ENCODE measurements around the gene THBD. TPM values are rescaled to one million over a fixed set of nuclear protein-coding genes. Genes with fewer than 3 reads are reported as not detected.

THBD gene
- total RNA-seq, 1 experiment from 2014 or later = 0.26 TPM

DNA sequence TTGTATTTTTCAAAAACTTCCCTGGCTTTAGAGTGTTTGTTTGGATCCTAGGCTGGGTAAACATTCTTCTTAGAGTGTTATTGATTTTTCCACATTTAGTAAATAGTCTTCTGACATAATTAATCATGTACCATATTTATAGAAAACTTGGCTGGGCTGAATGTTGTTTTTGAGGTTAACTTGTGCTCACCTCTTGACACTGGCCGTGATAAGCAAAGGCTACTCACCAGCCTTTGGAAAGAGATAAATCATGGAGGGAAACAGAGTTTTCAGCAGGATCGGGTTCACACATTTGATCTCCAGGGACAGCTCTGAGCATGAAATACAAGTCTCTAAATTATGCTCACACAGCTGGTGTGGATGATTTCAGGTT, 42.9 kb upstream of the THBD start:
- DNase-seq (ENCODE audit: low read depth, low spot score) = no peak
- no TSS peak for BruUV-seq (replicated peaks)
- no peaks in the 10 kb centered on the region for H3K36me3 ChIP-seq (ENCODE audit: control insufficient read depth, insufficient read depth, low read length)
- CTCF ChIA-PET = no interaction called here
- no peak overlapping the region for H3K27ac ChIP-seq (ENCODE audit: low read length)
- in situ Hi-C loops (cut with HindIII; ENCODE audit: low pct_unique_long_range_greater_than_20kb, low sequenced_read_pairs) = no loop called here
- TF ChIP-seq, protein P1, sequence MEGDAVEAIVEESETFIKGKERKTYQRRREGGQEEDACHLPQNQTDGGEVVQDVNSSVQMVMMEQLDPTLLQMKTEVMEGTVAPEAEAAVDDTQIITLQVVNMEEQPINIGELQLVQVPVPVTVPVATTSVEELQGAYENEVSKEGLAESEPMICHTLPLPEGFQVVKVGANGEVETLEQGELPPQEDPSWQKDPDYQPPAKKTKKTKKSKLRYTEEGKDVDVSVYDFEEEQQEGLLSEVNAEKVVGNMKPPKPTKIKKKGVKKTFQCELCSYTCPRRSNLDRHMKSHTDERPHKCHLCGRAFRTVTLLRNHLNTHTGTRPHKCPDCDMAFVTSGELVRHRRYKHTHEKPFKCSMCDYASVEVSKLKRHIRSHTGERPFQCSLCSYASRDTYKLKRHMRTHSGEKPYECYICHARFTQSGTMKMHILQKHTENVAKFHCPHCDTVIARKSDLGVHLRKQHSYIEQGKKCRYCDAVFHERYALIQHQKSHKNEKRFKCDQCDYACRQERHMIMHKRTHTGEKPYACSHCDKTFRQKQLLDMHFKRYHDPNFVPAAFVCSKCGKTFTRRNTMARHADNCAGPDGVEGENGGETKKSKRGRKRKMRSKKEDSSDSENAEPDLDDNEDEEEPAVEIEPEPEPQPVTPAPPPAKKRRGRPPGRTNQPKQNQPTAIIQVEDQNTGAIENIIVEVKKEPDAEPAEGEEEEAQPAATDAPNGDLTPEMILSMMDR (IDR thresholded peaks at IDR 0.05) = no peak
- TF ChIP-seq, protein P2, sequence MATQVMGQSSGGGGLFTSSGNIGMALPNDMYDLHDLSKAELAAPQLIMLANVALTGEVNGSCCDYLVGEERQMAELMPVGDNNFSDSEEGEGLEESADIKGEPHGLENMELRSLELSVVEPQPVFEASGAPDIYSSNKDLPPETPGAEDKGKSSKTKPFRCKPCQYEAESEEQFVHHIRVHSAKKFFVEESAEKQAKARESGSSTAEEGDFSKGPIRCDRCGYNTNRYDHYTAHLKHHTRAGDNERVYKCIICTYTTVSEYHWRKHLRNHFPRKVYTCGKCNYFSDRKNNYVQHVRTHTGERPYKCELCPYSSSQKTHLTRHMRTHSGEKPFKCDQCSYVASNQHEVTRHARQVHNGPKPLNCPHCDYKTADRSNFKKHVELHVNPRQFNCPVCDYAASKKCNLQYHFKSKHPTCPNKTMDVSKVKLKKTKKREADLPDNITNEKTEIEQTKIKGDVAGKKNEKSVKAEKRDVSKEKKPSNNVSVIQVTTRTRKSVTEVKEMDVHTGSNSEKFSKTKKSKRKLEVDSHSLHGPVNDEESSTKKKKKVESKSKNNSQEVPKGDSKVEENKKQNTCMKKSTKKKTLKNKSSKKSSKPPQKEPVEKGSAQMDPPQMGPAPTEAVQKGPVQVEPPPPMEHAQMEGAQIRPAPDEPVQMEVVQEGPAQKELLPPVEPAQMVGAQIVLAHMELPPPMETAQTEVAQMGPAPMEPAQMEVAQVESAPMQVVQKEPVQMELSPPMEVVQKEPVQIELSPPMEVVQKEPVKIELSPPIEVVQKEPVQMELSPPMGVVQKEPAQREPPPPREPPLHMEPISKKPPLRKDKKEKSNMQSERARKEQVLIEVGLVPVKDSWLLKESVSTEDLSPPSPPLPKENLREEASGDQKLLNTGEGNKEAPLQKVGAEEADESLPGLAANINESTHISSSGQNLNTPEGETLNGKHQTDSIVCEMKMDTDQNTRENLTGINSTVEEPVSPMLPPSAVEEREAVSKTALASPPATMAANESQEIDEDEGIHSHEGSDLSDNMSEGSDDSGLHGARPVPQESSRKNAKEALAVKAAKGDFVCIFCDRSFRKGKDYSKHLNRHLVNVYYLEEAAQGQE (IDR thresholded peaks at IDR 0.05; ENCODE audit: insufficient read depth in 1 of 2, low read depth in 2 of 2, low read length in 1 of 2) = no peak
- no peak for TF ChIP-seq TCF7L2 (IDR thresholded peaks at IDR 0.05; ENCODE audit: low read depth, low read length)
- TF ChIP-seq SIN3A (IDR thresholded peaks at IDR 0.05; ENCODE audit: borderline replicate concordance, insufficient read depth, low read depth, low read length) = no peak
- TF ChIP-seq POLR2AphosphoS5 (IDR thresholded peaks at IDR 0.05; ENCODE audit: low read depth, low read length) = no peak
- H3K4me3 ChIP-seq (ENCODE audit: low read depth in 2 of 2, low read length in 2 of 2) = no peak overlapping the region
- intact Hi-C loops (cut with micrococcal nuclease; ENCODE audit: unreplicated experiment) = no loop called here
- peaks cover 9% of the 10 kb centered on the region for H3K27me3 ChIP-seq (ENCODE audit: control insufficient read depth, insufficient read depth, low read length)
- H3K9me3 ChIP-seq (ENCODE audit: control insufficient read depth, insufficient read depth, low read depth, low read length) = no peaks in the 10 kb centered on the region
- no peak for ATAC-seq
- POLR2A ChIA-PET = no interaction called here
- H3K4me1 ChIP-seq (ENCODE audit: control insufficient read depth, insufficient read depth, low read length) = no peaks in the 10 kb centered on the region

DNA sequence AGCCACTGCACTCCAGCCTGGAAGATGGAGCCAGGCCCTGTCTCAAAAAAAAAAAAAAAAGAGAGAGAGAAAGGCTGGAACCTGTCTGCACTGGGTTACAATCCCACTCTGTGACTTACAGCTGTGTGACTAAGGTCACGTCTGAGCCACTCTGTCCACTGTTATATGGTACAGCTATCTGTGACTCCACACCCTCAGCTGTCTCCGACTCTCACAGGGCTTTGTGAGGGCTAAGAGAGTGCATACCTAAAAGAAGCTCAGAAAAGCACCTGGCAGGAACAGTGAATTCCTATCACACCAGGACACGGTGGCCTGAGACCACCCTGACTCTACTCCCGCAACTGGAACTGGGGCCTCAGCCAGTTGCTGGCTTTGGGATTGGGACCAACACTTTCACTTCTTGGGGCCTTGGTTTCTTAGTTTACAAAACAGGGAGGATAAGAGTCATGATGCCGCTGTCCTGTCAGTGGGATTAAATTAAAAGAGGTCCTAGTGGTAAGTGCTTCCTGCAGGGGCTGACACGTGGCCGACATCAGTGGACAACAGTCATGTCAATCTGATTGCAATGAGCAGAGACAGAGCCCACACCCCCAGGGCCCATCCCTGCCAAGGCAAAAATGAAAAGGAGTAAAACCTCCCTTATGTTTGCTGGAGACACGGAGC, 42.4 kb upstream of the THBD start:
- CTCF ChIA-PET = no interaction called here
- H3K27ac ChIP-seq (ENCODE audit: low read length) = no peak overlapping the region
- in situ Hi-C loops (cut with HindIII; ENCODE audit: low pct_unique_long_range_greater_than_20kb, low sequenced_read_pairs) (no loop called here), intact Hi-C loops (cut with micrococcal nuclease; ENCODE audit: unreplicated experiment) (no loop called here)
- no TSS peak for BruUV-seq (replicated peaks)
- no peak for TF ChIP-seq POLR2AphosphoS5 (IDR thresholded peaks at IDR 0.05; ENCODE audit: low read depth, low read length)
- no peak for TF ChIP-seq TCF7L2 (IDR thresholded peaks at IDR 0.05; ENCODE audit: low read depth, low read length)
- no peak for TF ChIP-seq SIN3A (IDR thresholded peaks at IDR 0.05; ENCODE audit: borderline replicate concordance, insufficient read depth, low read depth, low read length)
- TF ChIP-seq, protein P2 (IDR thresholded peaks at IDR 0.05; ENCODE audit: insufficient read depth in 1 of 2, low read depth in 2 of 2, low read length in 1 of 2) = no peak
- TF ChIP-seq, protein P1 (IDR thresholded peaks at IDR 0.05) = no peak
- H3K36me3 ChIP-seq (ENCODE audit: control insufficient read depth, insufficient read depth, low read length) = no peaks in the 10 kb centered on the region
- ATAC-seq = no peak
- DNase-seq (ENCODE audit: low read depth, low spot score) = no peak
- no peak overlapping the region for H3K4me3 ChIP-seq (ENCODE audit: low read depth in 2 of 2, low read length in 2 of 2)
- H3K9me3 ChIP-seq (ENCODE audit: control insufficient read depth, insufficient read depth, low read depth, low read length) = no peaks in the 10 kb centered on the region
- peaks cover 9% of the 10 kb centered on the region for H3K27me3 ChIP-seq (ENCODE audit: control insufficient read depth, insufficient read depth, low read length)
- POLR2A ChIA-PET = interaction anchor here (0.6 kb wide), 1 partner anchor 21 kb away, joined by 3 read pairs; no protein-coding TSS in a partner anchor
- no peaks in the 10 kb centered on the region for H3K4me1 ChIP-seq (ENCODE audit: control insufficient read depth, insufficient read depth, low read length)
